K562 (cell line): Measurements from ENCODE around the gene ELAC1. TPM values are rescaled to one million over a fixed set of nuclear protein-coding genes. Genes with fewer than 3 reads are reported as not detected.

Experiments used
- ATAC-seq: fragments of 200-7000 bp; cut with Tn5 transposase; 3 replicates; pipeline ENCODE4 v1.9.1; 2020; ENCODE audit warnings: moderate library complexity
- BruUV-seq: library from RNA; stranded (reverse); fragments of 400-500 nt; replicated peaks from 2 replicates; lab custom pipeline; 2021; lab: Mats Ljungman, UMichigan
- CTCF ChIA-PET: fragments of 300-600 bp; formaldehyde crosslinking; extraction: SDS; loops from one replicate; lab custom pipeline; 2021; ENCODE audit warnings: low intra/inter-chr PET ratio; lab: Yijun Ruan, JAX
- POLR2A ChIA-PET: fragments of 300-600, 350-650 bp; sonication (Branson Sonifier 250); formaldehyde crosslinking; extraction: SDS; loops from one replicate; lab custom pipeline; 2021; ENCODE audit warnings: antibody characterized with exemption, inconsistent platforms; lab: Yijun Ruan, JAX
- DNase-seq, 4 experiments: peaks; one replicate each; pipeline versions ENCODE4 v3.0.0 to v3.0.0-alpha.2; 2011 to 2018; ENCODE audit warnings: low spot score in 3 of 4, mixed read lengths in 3 of 4; ENCODE audit errors: extremely low read depth in 1 of 4
- FAIRE-seq: peaks from 2 replicates; lab custom pipeline; 2011; peaks lifted over from hg19 to GRCh38; lab: Jason Lieb, UNC
- H2AFZ ChIP-seq: 2 replicates; pipeline ENCODE4 v1.6.0; 2011; ENCODE audit warnings: low read depth, low read length, control low read depth, inconsistent platforms
- H3K27ac ChIP-seq: fragments of 200-600 bp; 3 replicates; pipeline ENCODE4 v1.8.0; 2011; ENCODE audit warnings: low read depth, mild to moderate bottlenecking, control low read depth, inconsistent platforms, low read length, moderate library complexity, mixed read lengths; ENCODE audit errors: extremely low read depth
- H3K27me3 ChIP-seq, 2 experiments: fragments of 300-600 bp in 1 of 2; 2 replicates in 1 of 2; 3 replicates in 1 of 2; pipeline versions ENCODE4 v1.6.0 to v1.8.0; 2011; ENCODE audit warnings: inconsistent platforms in 2 of 2, low read length in 2 of 2, mild to moderate bottlenecking in 1 of 2, mixed read lengths in 1 of 2, moderate library complexity in 1 of 2; ENCODE audit not compliant: control insufficient read depth in 2 of 2, insufficient read depth in 2 of 2
- H3K36me3 ChIP-seq: fragments of 300-600 bp; 3 replicates; pipeline ENCODE4 v1.8.0; 2011; ENCODE audit warnings: mild to moderate bottlenecking, low read length, inconsistent platforms; ENCODE audit not compliant: control insufficient read depth, insufficient read depth
- H3K4me1 ChIP-seq, 2 experiments: fragments of 200-600 bp in 1 of 2; replicated peaks in 1 of 2; 2 replicates in 1 of 2; 3 replicates in 1 of 2; pipeline versions ENCODE4 v1.5.1 to v1.8.0; 2011; ENCODE audit warnings: inconsistent platforms in 2 of 2, low read length in 2 of 2, mild to moderate bottlenecking in 1 of 2, mixed read lengths in 1 of 2, moderate library complexity in 1 of 2; ENCODE audit not compliant: control insufficient read depth in 2 of 2, insufficient read depth in 2 of 2
- H3K4me2 ChIP-seq: 2 replicates; pipeline ENCODE4 v1.6.1; 2011; ENCODE audit warnings: low read length, control low read depth, inconsistent platforms, mixed read lengths; ENCODE audit not compliant: insufficient read depth
- H3K4me3 ChIP-seq: fragments of 200-600 bp; sonication (generic), shearing (Covaris generic); 2 replicates; pipeline ENCODE4 v1.5.1; 2016; ENCODE audit warnings: control low read depth, inconsistent platforms
- H3K79me2 ChIP-seq: fragments of 200-600 bp; 3 replicates; pipeline ENCODE4 v1.8.0; 2011; ENCODE audit warnings: low read length, inconsistent platforms; ENCODE audit not compliant: control insufficient read depth, insufficient read depth
- H3K9ac ChIP-seq, 2 experiments: 2 replicates each; pipeline versions ENCODE4 v1.6.0 to v1.6.1; 2011; ENCODE audit warnings: low read depth in 2 of 2, low read length in 2 of 2, control low read depth in 1 of 2, inconsistent platforms in 1 of 2, mild to moderate bottlenecking in 1 of 2, mixed read lengths in 1 of 2; ENCODE audit not compliant: insufficient read depth in 1 of 2
- H3K9me1 ChIP-seq: one replicate; pipeline ENCODE4 v1.6.0; 2011; ENCODE audit warnings: inconsistent platforms, mild to moderate bottlenecking, low read length, moderate library complexity; ENCODE audit not compliant: control insufficient read depth, insufficient read depth
- H3K9me3 ChIP-seq: replicated peaks from 2 replicates; pipeline ENCODE4 v1.5.1; 2011; ENCODE audit warnings: low read depth, low read length, inconsistent platforms; ENCODE audit not compliant: control insufficient read depth, insufficient read depth
- H4K20me1 ChIP-seq: replicated peaks from 2 replicates; pipeline ENCODE4 v1.6.1; 2011; ENCODE audit warnings: low read length, inconsistent platforms, mixed read lengths; ENCODE audit not compliant: control insufficient read depth, insufficient read depth
- CBFA2T3 ChIP-seq: fragments of 450-650 bp; IDR thresholded peaks from 2 replicates; pipeline ENCODE4 v1.6.1; 2017
- CREB3 ChIP-seq: fragments of 450-650 bp; conservative IDR thresholded peaks from 2 replicates; pipeline ENCODE4 v1.6.1; 2016; ENCODE audit warnings: missing genetic modification characterization, low read depth, mild to moderate bottlenecking, missing compliant biosample characterization, moderate library complexity
- KDM1A ChIP-seq, 2 experiments: fragments of 450-650 bp; IDR thresholded peaks; 2 replicates each; pipeline ENCODE4 v1.6.1; 2016; ENCODE audit warnings: mild to moderate bottlenecking in 2 of 2
- RCOR1 ChIP-seq, 2 experiments: IDR thresholded peaks; 2 replicates each; pipeline ENCODE4 v1.6.1; 2012; ENCODE audit warnings: low read depth in 2 of 2, low read length in 2 of 2, borderline replicate concordance in 1 of 2, improper control_type of control experiment in 1 of 2
- SMC3 ChIP-seq: conservative IDR thresholded peaks from 2 replicates; pipeline ENCODE4 v1.6.1; 2011; ENCODE audit warnings: low read depth, low read length, improper control_type of control experiment; ENCODE audit not compliant: insufficient read depth
- TAL1 ChIP-seq: fragments of 450-650 bp; IDR thresholded peaks from 2 replicates; pipeline ENCODE4 v1.6.1; 2016; ENCODE audit warnings: mild to moderate bottlenecking
- TRIM25 ChIP-seq: fragments of 450-650 bp; IDR thresholded peaks from 2 replicates; pipeline ENCODE4 v1.7.0; 2016; ENCODE audit warnings: borderline replicate concordance
- ZNF561 ChIP-seq: fragments of 450-650 bp; formaldehyde crosslinking; conservative IDR thresholded peaks from 2 replicates; pipeline ENCODE4 v1.4.0; 2020; ENCODE audit warnings: mild to moderate bottlenecking, moderate library complexity
- whole genome bisulfite sequencing: fragments of 100-300 bp; shearing (Covaris generic); methylation state at CpG from one replicate; pipeline ENCODE4 v1.1.6; 2016; ENCODE audit warnings: low coverage, mixed read lengths; ENCODE audit not compliant: insufficient coverage; ENCODE audit errors: missing lambda C conversion rate; 5-methylcytosine and 5-hydroxymethylcytosine counted together
- in situ Hi-C: fragments of 300-500 bp; cut with MboI; formaldehyde crosslinking; loops from 4 replicates; pipeline ENCODE4 v1.15.0; 2018; ENCODE audit warnings: inconsistent platforms, mixed read lengths
- intact Hi-C: fragments of 100-400 bp; cut with micrococcal nuclease; formaldehyde crosslinking; loops from 2 replicates; pipeline ENCODE4 v1.14.2; 2022
- polyA plus RNA-seq, 8 experiments: library from polyadenylated mRNA; depleted of rRNA in 4 of 8; stranded (reverse) in 5 of 8; unstranded in 3 of 8; fragments of >200 nt; fragmentation: Nextera tagmentation in 2 of 8; fragmentation: Illumina TruSeq in 1 of 8; extraction: Ambion mirVana in 2 of 8; extraction: Trizol in 1 of 8; gene quantifications; 2 replicates each; pipeline versions ENCODE4 v1.2.1 to v1.2.3, GENCODE V29; 2011 to 2014; ENCODE audit warnings: inconsistent platforms in 1 of 8, missing spikeins in 1 of 8
- total RNA-seq, 7 experiments: library from RNA; depleted of rRNA in 6 of 7; stranded (reverse); fragments of >200 nt in 6 of 7; fragmentation: Illumina TruSeq in 2 of 7; extraction: Trizol in 2 of 7; gene quantifications; 2 replicates each; pipeline versions ENCODE4 v1.2.1 to v1.2.3, GENCODE V29; 2011 to 2021; ENCODE audit warnings: low replicate concordance in 1 of 7

ELAC1 gene
- total and polyA plus RNA-seq, 9 of the 15 experiments (the other 6 are each of a cell fraction or from before 2014, with no cell fraction given) = 3.7 to 7.7 (median 4.9) TPM

DNA sequence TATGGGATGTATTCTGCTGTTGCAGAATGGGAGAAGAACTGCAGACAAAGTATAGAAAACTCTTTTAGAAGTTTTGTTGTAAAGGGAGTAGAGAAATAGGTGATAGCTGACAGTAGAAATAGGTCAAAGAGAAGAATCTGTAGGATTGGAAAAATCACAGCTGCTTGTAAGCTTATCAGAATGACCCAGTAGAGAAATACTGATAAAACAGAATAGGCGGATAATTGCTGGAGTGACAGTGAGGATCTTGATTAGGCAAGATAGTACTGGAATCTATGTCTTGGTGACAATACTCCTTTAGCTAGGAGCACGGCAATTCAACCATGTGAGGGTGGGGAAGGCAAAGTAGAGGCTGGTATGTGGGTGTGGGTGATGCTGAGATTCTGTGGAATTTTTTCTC is 57.7 kb downstream of the ELAC1 start:
- BruUV-seq = no TSS peak
- no peak overlapping the region for H3K4me2 ChIP-seq
- no peaks in the 10 kb centered on the region; the same call in 2 of the 3 replicates for H3K36me3 ChIP-seq
- peaks cover 7 to 25% of the 10 kb centered on the region in 2 experiments; a peak in 4 of 5 replicates for H3K4me1 ChIP-seq
- H3K9me3 ChIP-seq = no peaks in the 10 kb centered on the region
- DNase-seq (no peak), FAIRE-seq (no peak)
- CTCF ChIA-PET = no interaction called here
- no peaks in the 10 kb centered on the region for H3K27me3 ChIP-seq
- WGBS = 54% methylated on average over 2 of the region's 2 CpGs
- no peak overlapping the region for H3K4me3 ChIP-seq
- TF ChIP-seq ZNF561 (CRISPR knock-in tag) (no peak), SMC3 (no peak), CBFA2T3 (peak; percentile 7; the same call in 1 of the 2 replicates), TAL1 (no peak), TRIM25 (no peak), KDM1A (IDR thresholded peaks at IDR 0.05) (peak; percentile 72 to 75; a peak in 3 of 4 replicates), RCOR1 (IDR thresholded peaks at IDR 0.05; ENCODE audit: borderline replicate concordance in 1 of 2, low read depth in 2 of 2, low read length in 2 of 2) (peak in 1 of 2 experiments; percentile 58; a peak in 1 of 4 replicates), CREB3 (tag) (no peak)
- TF ChIP-seq, all 486 proteins: peak for 3
- Histone ChIP-seq H4K20me1 (no peaks in the 10 kb centered on the region), H3K27ac (no peak overlapping the region), H3K9ac (no peak overlapping the region), H3K79me2 (peaks cover 21% of the 10 kb centered on the region), H2AFZ (no peak overlapping the region), H3K9me1 (no peaks in the 10 kb centered on the region)
- ATAC-seq = no peak
- in situ Hi-C loops = no loop called here
- intact Hi-C loops = no loop called here
- POLR2A ChIA-PET = no interaction called here
